Measurements from ENCODE around the gene ERGIC3. TPM values are rescaled to one million over a fixed set of nuclear protein-coding genes. Genes with fewer than 3 reads are reported as not detected.

ERGIC3 gene
- total and polyA plus RNA-seq, 11 donors = 69.8 to 152 (median 101) TPM

GRCh38 chr20:35598476-35598875, 56.6 kb downstream of the ERGIC3 start:
- Histone ChIP-seq H3K9me3 (no peaks in the 10 kb centered on the region), H3K4me1 (peaks cover 3 to 19% (median 15%) of the 10 kb centered on the region in 12 donors), H3K36me3 (no peaks in the 10 kb centered on the region), H3K4me3 (no peak overlapping the region), H3K27me3 (peaks cover 0 to 35% (median 13%) of the 10 kb centered on the region in 9 donors), H3K27ac (no peak overlapping the region)
- WGBS, 4 donors = 71 to 73% (median 71%) methylated on average over 7 of the region's 7 CpGs
- TF ChIP-seq CTCF (IDR thresholded peaks at IDR 0.05) (no peak), POLR2A (IDR thresholded peaks at IDR 0.05) (no peak)
- no peak for DNase-seq
- intact Hi-C loops (cut with DNase I) = no loop called here
- ATAC-seq = no peak

GRCh38 chr20:35598899-35599775, 57.3 kb downstream of the ERGIC3 start:
- no peak for DNase-seq
- Histone ChIP-seq H3K9me3 (no peaks in the 10 kb centered on the region), H3K4me1 (peaks cover 3 to 19% (median 15%) of the 10 kb centered on the region in 12 donors), H3K27ac (no peak overlapping the region), H3K36me3 (no peaks in the 10 kb centered on the region), H3K4me3 (no peak overlapping the region), H3K27me3 (peaks cover 0 to 35% (median 13%) of the 10 kb centered on the region in 9 donors)
- TF ChIP-seq POLR2A (IDR thresholded peaks at IDR 0.05) (no peak), CTCF (IDR thresholded peaks at IDR 0.05) (no peak)
- WGBS, 4 donors = 84 to 87% (median 85%) methylated on average over 22 of the region's 22 CpGs
- intact Hi-C loops (cut with DNase I) = no loop called here
- no peak for ATAC-seq

- ATAC-seq (no peak), DNase-seq (no peak)
- Histone ChIP-seq H3K36me3 (no peaks in the 10 kb centered on the region), H3K27me3 (peaks cover 0 to 35% (median 13%) of the 10 kb centered on the region in 9 donors), H3K4me1 (peaks cover 3 to 19% (median 15%) of the 10 kb centered on the region in 12 donors), H3K27ac (no peak overlapping the region), H3K9me3 (no peaks in the 10 kb centered on the region), H3K4me3 (no peak overlapping the region)
- WGBS, 4 donors = 88 to 94% (median 91%) methylated on average over 9 of the region's 9 CpGs
- intact Hi-C loops (cut with DNase I) = loop anchor here in 6 of 10 donors (5.0 to 10.0 kb wide), 4 partner anchors 63 to 288 kb away; partner anchors contain the start of genes CPNE1 (in 1 of the 6) and RBM12 (in 1 of the 6)
- TF ChIP-seq CTCF (IDR thresholded peaks at IDR 0.05) = no peak
- TF ChIP-seq POLR2A (IDR thresholded peaks at IDR 0.05) = no peak
These were observed 57.9 kb downstream of the ERGIC3 start for GRCh38 chr20:35599776-35600120.

GRCh38 chr20:35600176-35600992, 58.5 kb downstream of the ERGIC3 start:
- no peak for TF ChIP-seq POLR2A (IDR thresholded peaks at IDR 0.05)
- TF ChIP-seq CTCF (IDR thresholded peaks at IDR 0.05) = no peak
- intact Hi-C loops (cut with DNase I) = loop anchor here in 6 of 10 donors (5.0 to 10.0 kb wide), 4 partner anchors 62 to 287 kb away; partner anchors contain the start of genes CPNE1 (in 1 of the 6) and RBM12 (in 1 of the 6)
- Histone ChIP-seq H3K4me1 (peaks cover 3 to 19% (median 15%) of the 10 kb centered on the region in 12 donors), H3K27ac (no peak overlapping the region), H3K27me3 (peaks cover 0 to 35% (median 13%) of the 10 kb centered on the region in 9 donors), H3K36me3 (no peaks in the 10 kb centered on the region), H3K4me3 (peak overlapping the region; percentile 21 to 63 (median 52)), H3K9me3 (no peaks in the 10 kb centered on the region)
- 27 to 36% (median 34%) methylated on average over 21 to 34 of the region's 34 CpGs for WGBS, 4 donors
- no peak for ATAC-seq
- no peak for DNase-seq

Data from heart left ventricle (tissue), 16 donors.